AG08395 (cell line): ENCODE results near the gene RASAL2.
"Not testable (repeated sequence)": the region's sequence is repeated elsewhere in the genome, so short reads cannot be mapped to it uniquely, and the experiment has no call there.

ENCODE experiments used
- DNase-seq: peaks from one replicate; pipeline ENCODE4 v3.0.0; 2012; ENCODE audit warnings: mixed read lengths, low spot score

The RASAL2 gene

GRCh38 chr1:178345807-178346206, 251.9 kb downstream of the RASAL2 start:
- DNase-seq, result no peak

- no peak for DNase-seq
These were observed 255.9 kb downstream of the RASAL2 start for GRCh38 chr1:178349801-178350200.

DNA sequence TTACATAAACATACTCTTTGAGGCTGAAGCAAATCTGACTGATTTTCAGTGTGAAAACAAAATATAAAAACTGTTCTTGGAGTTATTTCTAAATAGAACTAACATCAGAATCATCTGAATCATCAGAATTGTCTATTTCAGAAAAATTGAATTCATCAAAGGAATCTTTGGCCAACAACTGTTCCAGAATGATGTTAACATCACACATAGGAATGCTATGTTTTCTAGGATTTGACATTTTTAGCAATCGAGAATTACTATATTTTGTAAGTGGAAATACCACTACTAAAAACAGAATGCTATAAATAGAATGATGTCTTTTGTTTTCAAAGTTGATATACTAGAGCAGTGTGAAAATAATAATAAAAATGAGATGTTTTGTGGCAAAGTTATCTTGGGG, 258.0 kb downstream of the RASAL2 start:
- DNase-seq, result not testable (repeated sequence)

DNA sequence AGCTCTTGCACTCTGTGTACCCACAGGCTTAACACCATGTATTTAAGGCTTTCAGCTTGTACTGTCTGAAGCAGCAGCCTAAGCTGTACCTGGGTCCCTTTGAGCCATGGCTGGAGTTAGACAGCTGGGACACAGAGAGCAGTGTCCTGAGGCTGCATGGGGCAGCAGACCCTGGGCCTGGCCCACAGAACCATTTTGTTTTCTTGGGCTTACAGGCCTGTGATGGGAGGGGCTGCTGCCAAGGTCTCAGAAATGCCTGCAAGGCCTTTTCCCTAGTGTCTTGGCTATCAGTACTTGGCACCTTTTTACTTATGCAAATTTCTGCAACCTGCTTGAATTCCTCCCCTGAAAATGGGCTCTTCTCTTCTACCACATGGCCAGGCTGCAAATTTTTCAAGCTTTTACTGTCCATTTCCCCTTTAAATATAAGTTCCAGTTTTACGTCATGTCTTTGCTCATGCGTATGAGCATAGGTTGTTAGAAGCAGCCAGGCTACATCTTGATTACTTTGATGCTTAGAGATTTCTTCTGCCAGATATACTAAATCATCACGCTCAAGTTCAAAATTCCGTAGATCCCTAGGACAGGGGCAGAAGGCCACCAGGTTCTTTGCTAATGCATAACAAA, 259.0 kb downstream of the RASAL2 start:
- DNase-seq, result no peak

DNA sequence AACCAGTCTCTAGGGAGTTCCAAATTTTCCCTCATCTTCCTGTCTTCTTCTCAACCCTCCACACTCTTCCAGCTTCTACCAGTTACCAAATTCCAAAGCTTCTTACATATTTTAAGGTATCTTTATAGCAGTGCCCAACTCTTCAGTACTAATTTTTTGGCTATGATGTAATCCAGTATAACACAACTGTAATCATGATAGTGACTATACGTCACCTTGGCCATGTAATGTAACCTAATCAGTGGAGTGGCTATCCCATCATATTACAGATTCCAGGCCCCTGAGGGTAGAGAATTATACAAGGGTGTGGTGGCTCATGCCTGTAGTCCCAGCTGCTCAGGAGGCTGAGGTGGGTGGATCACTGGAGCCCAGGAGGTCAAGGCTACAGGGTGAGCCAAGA, 259.6 kb downstream of the RASAL2 start:
- no peak for DNase-seq

DNA sequence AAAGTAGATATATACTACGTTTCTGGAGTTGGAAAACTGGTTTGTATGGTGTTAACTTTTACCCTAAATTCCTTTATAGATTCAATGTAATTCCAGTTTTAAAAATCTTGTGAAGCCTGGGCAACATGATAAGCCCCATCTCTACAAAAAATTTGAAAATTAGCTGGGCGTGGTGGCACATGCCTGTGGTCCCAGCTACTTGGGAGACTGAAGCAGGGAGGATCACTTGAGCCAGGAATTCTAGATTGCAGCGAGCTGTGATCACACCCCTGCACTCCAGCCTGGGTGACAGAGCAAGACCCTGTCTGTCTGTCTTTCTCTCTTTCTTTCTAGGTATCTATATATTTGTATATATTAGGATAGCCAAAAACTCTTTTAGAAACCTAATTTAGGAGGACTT, 260.9 kb downstream of the RASAL2 start:
- DNase-seq, result no peak

GRCh38 chr1:178356299-178356698, 262.4 kb downstream of the RASAL2 start:
- no peak for DNase-seq

- no peak for DNase-seq
These were observed 264.6 kb downstream of the RASAL2 start for GRCh38 chr1:178358456-178358855.

DNA sequence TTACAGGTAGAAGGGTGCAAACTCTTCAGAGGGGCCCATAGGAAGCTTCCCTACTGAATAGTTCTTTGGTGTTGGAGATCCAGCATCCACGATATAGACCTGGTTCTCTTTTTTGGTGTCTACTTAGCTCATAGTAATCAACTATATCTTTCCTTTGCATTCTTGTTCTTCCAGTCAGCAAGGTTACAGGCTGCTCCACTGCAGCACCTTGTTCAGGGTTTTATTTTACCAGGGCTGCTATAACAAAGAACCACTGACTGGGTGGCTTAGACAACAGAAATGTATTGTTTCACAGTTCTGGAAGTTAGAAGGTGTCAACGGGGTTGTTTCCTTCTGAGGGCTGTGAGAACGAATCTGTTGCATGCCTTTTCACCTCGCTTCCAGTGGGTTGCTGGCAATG, 266.5 kb downstream of the RASAL2 start:
- DNase-seq, result no peak

- no peak for DNase-seq
These were observed 267.9 kb downstream of the RASAL2 start for GRCh38 chr1:178361847-178362246.

DNA sequence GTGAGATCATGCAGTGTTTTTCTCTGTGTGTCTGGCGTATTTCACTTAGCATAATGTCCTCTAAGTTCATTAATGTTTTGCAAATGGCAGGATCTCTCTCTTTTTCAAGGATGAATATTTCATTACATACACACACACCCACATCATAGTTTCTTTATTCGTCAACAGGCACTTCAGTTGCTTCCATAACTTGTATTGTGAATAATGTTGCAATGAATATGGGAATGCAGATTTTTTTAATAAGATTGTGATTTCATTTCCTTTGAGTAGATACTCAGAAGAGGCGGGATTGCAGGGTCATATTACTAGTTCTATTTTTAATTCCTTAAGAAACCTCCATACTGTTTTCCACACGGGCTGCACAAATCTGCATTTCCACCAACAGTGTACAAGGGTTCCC, 268.8 kb downstream of the RASAL2 start:
- no peak for DNase-seq

DNA sequence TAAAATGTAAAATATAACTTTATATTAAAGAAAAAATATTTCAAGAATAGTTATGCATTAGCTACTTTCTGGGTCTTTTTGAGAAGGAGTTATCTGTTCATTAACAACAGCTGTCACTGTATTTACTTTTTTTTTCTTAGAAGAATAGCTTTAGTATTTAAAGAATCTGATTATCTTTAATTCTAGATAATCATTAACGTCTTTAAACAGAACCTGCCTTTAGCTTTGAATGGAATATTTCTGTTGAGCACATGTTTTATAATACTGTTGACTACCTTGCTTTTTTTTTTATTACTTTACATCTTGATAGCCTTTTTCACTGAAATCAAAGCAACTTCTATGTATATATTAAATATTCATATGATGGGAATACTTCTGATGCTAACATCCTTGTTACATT, 270.9 kb downstream of the RASAL2 start:
- DNase-seq, result no peak

DNA sequence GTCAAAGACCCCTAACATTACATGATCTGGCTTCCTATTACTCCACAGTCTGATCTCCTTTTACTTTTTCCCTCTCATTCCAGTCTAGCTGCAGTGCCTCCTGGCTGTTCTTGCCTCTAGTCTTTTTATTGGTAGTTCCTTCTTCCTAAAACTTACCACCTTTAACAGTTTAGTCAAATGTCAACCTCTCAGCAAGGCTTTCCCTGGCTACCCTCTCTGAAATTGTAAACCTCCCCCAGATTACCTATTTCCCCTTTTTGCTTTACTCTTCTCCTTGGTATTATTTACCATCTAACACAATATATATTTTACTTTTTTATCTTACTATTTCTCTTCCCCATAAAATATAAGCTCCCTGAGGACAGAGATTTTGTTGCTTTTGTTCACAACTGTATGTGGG, 273.2 kb downstream of the RASAL2 start:
- no peak for DNase-seq

DNA sequence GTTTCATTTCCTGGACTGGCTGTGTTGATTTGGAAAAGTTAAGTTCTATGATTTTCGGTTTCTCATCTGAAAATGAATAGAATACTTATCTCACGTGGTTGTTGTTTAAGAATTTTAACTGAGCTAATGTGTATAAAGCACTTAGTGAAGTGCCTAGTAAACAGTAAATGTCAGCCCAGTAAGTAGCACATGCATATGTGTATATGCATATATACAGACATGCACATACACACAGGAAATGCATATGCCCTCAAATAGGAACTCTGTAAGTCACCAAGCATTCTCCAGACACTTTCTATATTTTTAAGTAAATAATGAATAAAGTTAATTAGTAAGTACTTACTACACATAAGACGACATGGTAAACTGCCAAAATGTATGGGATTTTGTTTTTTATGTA, 274.3 kb downstream of the RASAL2 start:
- no peak for DNase-seq

DNA sequence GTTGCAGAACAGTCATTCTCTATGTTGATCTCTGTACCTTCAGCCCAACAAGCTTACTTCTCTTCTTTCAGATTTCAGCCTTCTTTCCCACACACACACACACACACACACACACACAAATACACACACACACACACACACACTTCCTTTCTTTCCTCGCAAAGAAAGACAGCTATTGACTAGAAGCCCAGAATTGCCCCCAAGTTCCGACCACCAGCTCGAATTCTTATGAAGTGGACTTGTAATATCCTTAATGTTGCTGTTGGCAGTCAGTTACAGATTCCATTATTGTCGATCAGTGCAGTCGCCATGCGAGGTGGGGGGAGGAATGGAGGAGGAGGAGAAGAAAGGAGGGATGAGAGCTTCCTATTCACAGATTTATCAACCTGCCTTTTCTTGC, 277.3 kb downstream of the RASAL2 start:
- peak; percentile 20 for DNase-seq

DNA sequence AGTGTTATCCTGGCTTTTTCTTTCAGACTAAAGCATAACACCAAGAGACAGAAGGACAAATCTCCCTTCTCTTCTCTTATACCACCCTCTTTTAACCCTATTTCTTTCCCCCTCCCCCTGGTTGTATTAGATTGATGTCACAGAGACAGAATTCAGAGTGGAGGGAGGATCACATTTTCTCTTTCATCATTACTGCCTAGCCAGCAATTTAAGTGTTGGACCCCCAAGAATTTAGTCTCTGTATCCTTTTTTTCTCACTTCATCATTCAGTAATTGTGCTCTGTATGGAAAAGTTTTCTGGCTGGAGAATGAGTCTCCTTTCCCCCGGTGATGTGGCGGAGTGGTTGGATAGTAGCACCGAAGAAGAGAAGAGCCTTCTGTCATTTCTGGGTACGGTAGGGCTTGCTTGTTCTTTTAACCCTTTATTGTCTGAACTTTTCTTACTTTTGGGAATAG, 278.1 kb downstream of the RASAL2 start:
- DNase-seq, result no peak

DNA sequence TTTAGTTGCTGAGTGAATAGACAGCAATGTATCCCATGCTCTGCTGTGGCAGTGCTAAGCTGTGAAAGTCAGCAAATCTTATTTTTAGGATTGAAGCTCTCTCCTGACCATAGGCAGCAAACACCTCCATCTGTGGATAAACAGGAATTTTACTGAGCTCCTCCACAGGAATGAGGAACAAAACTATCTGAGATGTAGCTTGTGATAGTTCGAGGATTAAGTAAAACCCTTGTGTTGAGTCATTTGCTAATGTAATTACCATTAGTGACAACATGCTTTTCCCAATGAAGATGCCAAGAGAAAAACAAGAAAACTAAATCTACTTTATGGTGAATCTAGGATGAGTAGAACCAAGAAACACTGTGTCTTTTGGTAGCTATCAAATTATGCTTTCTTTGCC, 280.1 kb downstream of the RASAL2 start:
- DNase-seq, result peak; percentile 38

DNA sequence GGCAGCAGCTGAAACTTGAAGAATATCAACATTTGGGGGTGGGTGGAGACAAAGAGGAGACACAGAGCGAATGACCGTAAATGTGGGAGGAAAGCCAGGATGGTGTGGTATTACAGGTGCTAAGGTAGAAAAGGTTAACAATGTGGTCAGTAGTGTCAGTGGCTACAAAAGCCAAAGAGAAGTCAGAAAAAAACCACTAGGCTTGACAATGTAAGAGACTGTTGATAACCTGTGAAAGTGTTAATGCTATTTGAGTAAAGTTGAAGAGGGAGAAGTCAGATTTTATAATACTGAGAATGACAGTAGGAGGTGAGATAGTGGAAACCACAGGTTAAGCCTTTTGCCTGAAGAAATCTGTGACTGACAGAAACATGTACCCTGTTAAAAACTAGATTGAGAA, 282.1 kb downstream of the RASAL2 start:
- DNase-seq, result no peak

- DNase-seq, result no peak
These were observed 285.9 kb downstream of the RASAL2 start for GRCh38 chr1:178379807-178380206.

GRCh38 chr1:178382372-178382771, 288.5 kb downstream of the RASAL2 start:
- DNase-seq, result no peak

DNA sequence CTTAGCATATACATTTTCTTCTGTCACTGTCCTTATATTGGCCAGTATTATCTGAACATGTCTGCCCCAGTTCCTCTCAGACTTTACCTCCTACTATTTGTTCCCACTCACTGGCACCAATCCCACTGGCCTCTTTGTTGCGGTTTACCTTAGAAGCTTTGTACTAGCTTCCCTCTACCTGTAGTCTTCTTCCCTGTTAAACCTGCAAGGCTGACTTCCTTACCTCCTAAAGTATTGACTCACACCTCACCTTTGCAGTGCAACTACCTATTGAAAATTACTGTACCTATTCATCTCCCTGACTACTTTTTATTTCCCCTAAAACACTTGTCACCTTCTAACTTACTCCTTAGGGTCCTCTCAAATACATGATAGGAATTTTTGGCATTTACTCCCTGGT, 291.8 kb downstream of the RASAL2 start:
- DNase-seq, result no peak

DNA sequence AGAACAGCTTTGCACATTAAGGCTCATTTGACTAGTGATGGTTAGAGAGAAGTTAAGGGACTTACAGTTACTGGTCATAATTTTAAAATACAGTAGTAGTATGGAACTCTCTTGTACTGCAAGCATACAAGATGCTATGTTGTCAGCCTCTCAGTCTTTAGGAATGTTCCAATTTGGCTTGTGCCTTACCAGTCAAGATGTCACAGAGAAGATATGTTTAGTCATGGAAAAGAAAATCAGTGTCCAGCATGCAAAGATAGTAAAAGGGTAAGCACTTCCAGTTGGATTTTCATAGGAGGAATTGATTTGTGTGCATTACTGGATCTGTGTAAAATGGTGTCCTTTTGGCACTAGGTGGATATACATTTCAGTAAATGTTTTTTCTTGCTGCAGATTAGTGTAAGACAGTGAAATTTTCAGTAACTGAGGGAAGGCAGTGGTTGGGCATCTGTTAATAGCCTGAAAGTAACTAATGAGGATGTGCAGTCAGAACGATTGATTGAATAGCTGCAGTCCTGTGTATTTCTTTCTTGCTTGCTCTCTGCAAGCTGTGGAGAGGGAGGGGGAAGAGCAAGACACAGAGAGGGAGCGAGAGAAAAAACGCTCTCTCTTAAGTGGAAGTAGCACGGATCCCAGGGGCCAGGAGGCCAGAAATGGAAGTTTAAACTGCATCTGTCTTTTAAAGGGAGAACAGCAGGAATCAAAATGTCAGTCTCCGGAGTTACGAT, 294.7 kb downstream of the RASAL2 start:
- DNase-seq, result peak; percentile 67

- no peak for DNase-seq
These were observed 295.5 kb downstream of the RASAL2 start for GRCh38 chr1:178389441-178389840.

DNA sequence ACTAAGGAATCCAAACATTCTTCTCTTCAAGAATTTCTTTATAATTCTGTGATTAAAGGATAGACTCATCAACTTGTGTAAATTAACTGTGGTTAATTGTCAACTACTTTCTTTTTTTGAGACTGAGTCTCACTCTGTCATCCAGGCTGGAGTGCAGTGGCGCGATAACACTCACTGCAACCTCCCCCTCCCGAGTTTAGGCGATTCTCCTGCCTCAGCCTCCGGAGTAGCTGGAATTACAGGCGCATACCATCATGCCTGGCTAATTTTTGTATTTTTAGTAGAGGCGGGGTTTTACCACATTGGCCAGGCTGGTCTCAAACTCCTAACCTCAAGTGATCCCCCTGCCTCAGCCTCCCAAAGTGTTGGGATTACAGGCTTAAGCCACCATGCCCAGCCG, 296.4 kb downstream of the RASAL2 start:
- not testable (repeated sequence) for DNase-seq
